ENCODE results near the gene KIF19. TPM values are rescaled to one million over a fixed set of nuclear protein-coding genes. Genes with fewer than 3 reads are reported as not detected.

Gene KIF19
- total and polyA plus RNA-seq, 8 donors, result 0.22 to 13.5 (median 0.64) TPM

DNA sequence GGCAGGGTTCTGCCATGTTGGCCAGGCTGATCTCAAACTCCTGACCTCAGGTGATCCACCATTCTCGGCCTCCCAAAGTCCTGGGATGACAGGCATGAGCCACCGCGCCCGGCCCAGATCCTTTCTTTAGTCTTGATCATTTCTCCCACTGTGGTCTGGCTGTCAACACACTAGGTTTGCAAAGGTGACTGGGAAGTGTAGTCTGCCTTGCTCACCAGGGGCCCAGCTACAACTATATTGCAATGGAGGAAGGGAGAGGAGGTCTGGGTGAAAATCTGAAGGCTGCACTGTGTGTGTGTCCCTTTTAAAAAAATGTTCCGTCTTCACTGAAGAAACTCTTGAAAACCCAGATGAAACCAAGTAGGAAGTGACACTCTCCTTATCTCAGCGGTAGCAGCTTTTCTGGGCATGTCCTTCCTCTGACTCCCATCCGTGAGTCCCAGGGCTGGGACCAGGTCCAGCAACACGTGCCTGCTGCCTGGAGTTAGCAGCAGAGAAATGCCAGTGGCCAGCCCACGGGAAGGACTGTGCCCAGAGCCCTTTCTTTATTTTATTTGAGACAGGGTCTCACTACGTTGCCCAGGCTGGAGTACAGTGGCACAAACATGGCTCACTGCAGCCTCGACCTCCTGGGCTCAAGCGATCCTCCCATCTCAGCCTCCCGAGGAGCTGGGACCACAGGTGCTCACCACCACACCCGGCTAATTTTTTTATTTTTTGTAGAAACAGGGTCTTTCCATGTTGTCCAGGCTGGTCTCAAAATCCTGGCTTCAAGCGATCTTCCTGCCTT is 17.8 kb upstream of the KIF19 start:
- FAIRE-seq (no peak), ATAC-seq (no peak), DNase-seq (no peak)
- no peak overlapping the region for H3K4me3 ChIP-seq
- no peaks in the 10 kb centered on the region for H3K9me3 ChIP-seq
- H3K4me1 ChIP-seq, result no peaks in the 10 kb centered on the region
- no peak overlapping the region for H3K27ac ChIP-seq
- 62 to 68% methylated on average over 15 of the region's 15 CpGs for WGBS, 2 donors
- no peaks in the 10 kb centered on the region for H3K27me3 ChIP-seq
- TF ChIP-seq, protein P1, sequence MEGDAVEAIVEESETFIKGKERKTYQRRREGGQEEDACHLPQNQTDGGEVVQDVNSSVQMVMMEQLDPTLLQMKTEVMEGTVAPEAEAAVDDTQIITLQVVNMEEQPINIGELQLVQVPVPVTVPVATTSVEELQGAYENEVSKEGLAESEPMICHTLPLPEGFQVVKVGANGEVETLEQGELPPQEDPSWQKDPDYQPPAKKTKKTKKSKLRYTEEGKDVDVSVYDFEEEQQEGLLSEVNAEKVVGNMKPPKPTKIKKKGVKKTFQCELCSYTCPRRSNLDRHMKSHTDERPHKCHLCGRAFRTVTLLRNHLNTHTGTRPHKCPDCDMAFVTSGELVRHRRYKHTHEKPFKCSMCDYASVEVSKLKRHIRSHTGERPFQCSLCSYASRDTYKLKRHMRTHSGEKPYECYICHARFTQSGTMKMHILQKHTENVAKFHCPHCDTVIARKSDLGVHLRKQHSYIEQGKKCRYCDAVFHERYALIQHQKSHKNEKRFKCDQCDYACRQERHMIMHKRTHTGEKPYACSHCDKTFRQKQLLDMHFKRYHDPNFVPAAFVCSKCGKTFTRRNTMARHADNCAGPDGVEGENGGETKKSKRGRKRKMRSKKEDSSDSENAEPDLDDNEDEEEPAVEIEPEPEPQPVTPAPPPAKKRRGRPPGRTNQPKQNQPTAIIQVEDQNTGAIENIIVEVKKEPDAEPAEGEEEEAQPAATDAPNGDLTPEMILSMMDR (IDR thresholded peaks at IDR 0.05), result no peak
- intact Hi-C loops (cut with DNase I), result no loop called here
- H3K36me3 ChIP-seq, result no peaks in the 10 kb centered on the region

DNA sequence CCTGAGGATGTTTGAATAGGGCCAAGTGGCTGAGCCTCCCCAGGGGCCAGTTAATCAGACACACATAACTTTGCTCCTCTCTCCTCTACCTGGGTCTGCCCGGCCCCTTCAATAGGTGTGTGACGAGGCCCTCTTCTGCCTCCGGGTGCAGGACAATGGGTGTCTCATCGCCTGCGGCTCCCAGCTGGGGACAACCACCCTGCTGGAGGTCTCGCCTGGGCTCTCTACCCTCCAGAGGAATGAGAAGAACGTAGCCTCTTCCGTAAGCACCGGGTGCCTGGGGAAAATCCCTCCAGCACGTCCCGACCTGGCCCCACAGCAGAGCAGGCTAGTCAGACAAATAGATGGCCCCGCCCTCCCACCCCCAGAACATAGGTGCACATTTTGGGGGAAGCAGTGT is 16.1 kb upstream of the KIF19 start:
- no peak for ATAC-seq
- Histone ChIP-seq H3K27me3 (no peaks in the 10 kb centered on the region), H3K27ac (no peak overlapping the region), H3K9me3 (no peaks in the 10 kb centered on the region), H3K36me3 (no peaks in the 10 kb centered on the region), H3K4me1 (no peaks in the 10 kb centered on the region), H3K4me3 (no peak overlapping the region)
- WGBS, 2 donors, result 34 to 36% methylated on average over 12 of the region's 12 CpGs
- no peak for FAIRE-seq
- intact Hi-C loops (cut with DNase I), result loop anchor here in 1 of 3 donors (5.0 kb wide), 1 partner anchor 52 kb away; the partner anchor contains the start of gene BTBD17
- DNase-seq, result no peak
- TF ChIP-seq, protein P1 (IDR thresholded peaks at IDR 0.05), result no peak

DNA sequence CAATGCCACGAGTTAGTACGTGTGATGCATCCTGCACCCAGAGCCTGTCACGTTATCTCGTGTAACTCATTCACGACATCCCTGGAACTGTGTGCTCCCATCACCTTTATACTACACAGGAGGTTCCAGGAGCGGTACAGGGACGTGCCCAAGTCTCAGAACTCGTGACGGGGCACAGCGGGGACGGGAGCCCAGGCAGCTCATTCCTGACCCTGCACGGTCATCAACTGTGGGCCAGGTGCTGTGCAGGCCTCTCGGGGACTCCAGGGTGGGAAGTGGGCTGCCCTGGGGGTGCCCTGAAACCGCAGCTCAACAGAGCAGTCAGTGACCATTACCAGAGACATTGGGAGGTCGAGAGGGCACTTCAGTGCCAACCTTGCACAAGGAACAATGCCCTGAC is 11.1 kb upstream of the KIF19 start:
- intact Hi-C loops (cut with DNase I), result loop anchor here in 1 of 3 donors (5.0 kb wide), 1 partner anchor 47 kb away; the partner anchor contains the start of gene BTBD17
- FAIRE-seq, result no peak

DNA sequence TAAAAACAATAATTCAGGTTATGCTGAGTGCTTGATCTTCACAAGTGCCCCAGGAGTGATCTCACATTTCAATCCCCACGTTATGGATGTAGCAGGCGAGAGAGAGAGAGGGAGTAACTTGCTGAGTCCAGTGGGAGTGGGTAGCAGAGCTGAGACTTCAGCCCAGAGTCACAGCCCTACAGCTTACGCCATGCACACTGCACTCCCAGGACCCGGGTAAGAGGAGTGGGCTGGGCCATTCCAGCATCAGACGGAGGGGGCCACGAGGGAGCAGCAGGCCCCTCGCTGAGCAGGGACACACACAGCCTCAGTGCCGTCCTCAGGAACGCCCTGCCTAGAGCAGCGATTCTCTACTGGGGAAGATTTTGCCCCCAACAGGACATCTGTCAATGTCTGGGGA is 9.8 kb upstream of the KIF19 start:
- Histone ChIP-seq H3K4me3 (no peak overlapping the region), H3K4me1 (no peaks in the 10 kb centered on the region), H3K27me3 (no peaks in the 10 kb centered on the region), H3K36me3 (no peaks in the 10 kb centered on the region), H3K9me3 (no peaks in the 10 kb centered on the region), H3K27ac (no peak overlapping the region)
- intact Hi-C loops (cut with DNase I), result no loop called here
- no peak for ATAC-seq
- WGBS, 2 donors, result 43 to 44% methylated on average over 10 of the region's 10 CpGs
- DNase-seq, result no peak
- no peak for FAIRE-seq
- TF ChIP-seq, protein P1 (IDR thresholded peaks at IDR 0.05), result no peak

More for the DNA sequence above, 11.1 kb upstream of the KIF19 start:
- no peak overlapping the region for H3K4me3 ChIP-seq
- H3K27me3 ChIP-seq, result no peaks in the 10 kb centered on the region
- ATAC-seq (no peak), DNase-seq (no peak)
- H3K36me3 ChIP-seq, result no peaks in the 10 kb centered on the region
- H3K4me1 ChIP-seq, result no peaks in the 10 kb centered on the region
- no peaks in the 10 kb centered on the region for H3K9me3 ChIP-seq
- 66 to 76% methylated on average over 15 of the region's 15 CpGs for WGBS, 2 donors
- TF ChIP-seq, protein P1 (IDR thresholded peaks at IDR 0.05), result no peak
- H3K27ac ChIP-seq, result no peak overlapping the region

DNA sequence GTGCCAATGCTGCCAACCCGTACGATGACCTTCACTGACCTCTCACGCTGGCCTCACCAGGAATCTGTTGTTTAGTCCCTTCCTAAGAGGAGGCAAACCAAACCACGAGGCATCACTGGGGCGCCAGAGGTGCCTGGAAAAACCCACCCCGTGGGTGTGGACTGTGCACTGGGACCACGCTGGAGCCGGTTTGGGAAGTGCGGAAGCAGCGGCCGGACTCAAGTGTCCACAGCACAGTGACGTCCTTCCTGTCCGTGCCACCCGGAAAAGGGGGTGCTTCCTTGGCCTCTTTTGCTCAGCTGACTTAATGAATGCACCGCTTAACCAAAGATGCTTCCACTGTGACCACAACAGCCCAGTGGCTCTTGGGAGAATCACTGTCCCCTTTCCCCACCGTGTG is 9.0 kb upstream of the KIF19 start:
- H3K36me3 ChIP-seq, result no peaks in the 10 kb centered on the region
- H3K27me3 ChIP-seq, result no peaks in the 10 kb centered on the region
- intact Hi-C loops (cut with DNase I), result no loop called here
- no peaks in the 10 kb centered on the region for H3K9me3 ChIP-seq
- no peaks in the 10 kb centered on the region for H3K4me1 ChIP-seq
- H3K4me3 ChIP-seq, result no peak overlapping the region
- whole genome bisulfite sequencing, 2 donors, result 55 to 57% methylated on average over 16 of the region's 16 CpGs
- FAIRE-seq (no peak), DNase-seq (no peak), ATAC-seq (no peak)
- H3K27ac ChIP-seq, result no peak overlapping the region
- TF ChIP-seq, protein P1 (IDR thresholded peaks at IDR 0.05), result no peak

Measured in pancreas (tissue), 10 donors.